Activated naive CD8-positive, alpha-beta T cell treated with anti-CD3 and anti-CD28 coated beads, Interleukin-2, amount 50 U/mL, for 24 hours (primary cell): ENCODE results near the gene PROC.

ENCODE experiments used
- ATAC-seq: fragments of 150-1000 bp; cut with Tn5 transposase; one replicate; pipeline ENCODE4 v1.10.0; 2021
- DNase-seq: peaks from one replicate; pipeline ENCODE4 v3.0.0; 2021
- H3K27ac Mint-ChIP-seq: one replicate; pipeline ENCODE4 v1.8.0; 2021; ENCODE audit warnings: mild to moderate bottlenecking, mixed read lengths
- H3K27me3 Mint-ChIP-seq: one replicate; pipeline ENCODE4 v1.8.0; 2021; ENCODE audit warnings: mixed read lengths
- H3K36me3 Mint-ChIP-seq: one replicate; pipeline ENCODE4 v1.8.0; 2021; ENCODE audit warnings: low read depth, mixed read lengths
- H3K4me1 Mint-ChIP-seq: one replicate; pipeline ENCODE4 v1.8.0; 2021; ENCODE audit warnings: mixed read lengths
- H3K4me3 Mint-ChIP-seq: one replicate; pipeline ENCODE4 v1.8.0; 2021; ENCODE audit warnings: mild to moderate bottlenecking, moderate library complexity, mixed read lengths
- H3K9me3 Mint-ChIP-seq: one replicate; pipeline ENCODE4 v1.8.0; 2021; ENCODE audit warnings: mixed read lengths

The PROC gene

GRCh38 chr2:127425540-127426490, 7.6 kb downstream of the PROC start:
- no peaks in the 10 kb centered on the region for H3K9me3 Mint-ChIP-seq
- no peak overlapping the region for H3K4me3 Mint-ChIP-seq
- no peak overlapping the region for H3K27ac Mint-ChIP-seq
- peaks cover 9% of the 10 kb centered on the region for H3K4me1 Mint-ChIP-seq
- no peak for ATAC-seq
- DNase-seq, result no peak
- no peaks in the 10 kb centered on the region for H3K36me3 Mint-ChIP-seq
- peaks cover 41% of the 10 kb centered on the region for H3K27me3 Mint-ChIP-seq

GRCh38 chr2:127426501-127427354, 8.5 kb downstream of the PROC start:
- H3K36me3 Mint-ChIP-seq, result no peaks in the 10 kb centered on the region
- DNase-seq, result no peak
- H3K27me3 Mint-ChIP-seq, result peaks cover 33% of the 10 kb centered on the region
- no peak overlapping the region for H3K27ac Mint-ChIP-seq
- H3K9me3 Mint-ChIP-seq, result no peaks in the 10 kb centered on the region
- H3K4me1 Mint-ChIP-seq, result peaks cover 9% of the 10 kb centered on the region
- no peak for ATAC-seq
- H3K4me3 Mint-ChIP-seq, result no peak overlapping the region

GRCh38 chr2:127427376-127428056, 9.3 kb downstream of the PROC start:
- H3K27ac Mint-ChIP-seq, result no peak overlapping the region

GRCh38 chr2:127428057-127428814, 10.0 kb downstream of the PROC start:
- Mint-ChIP-seq H3K27me3 (peaks cover 23% of the 10 kb centered on the region), H3K4me3 (no peak overlapping the region), H3K9me3 (no peaks in the 10 kb centered on the region), H3K36me3 (no peaks in the 10 kb centered on the region), H3K27ac (no peak overlapping the region), H3K4me1 (peaks cover 6% of the 10 kb centered on the region)
- ATAC-seq (no peak), DNase-seq (no peak)

More at GRCh38 chr2:127427376-127428056, 9.3 kb downstream of the PROC start:
- DNase-seq, result no peak
- Mint-ChIP-seq H3K27me3 (peaks cover 26% of the 10 kb centered on the region), H3K4me3 (no peak overlapping the region), H3K9me3 (no peaks in the 10 kb centered on the region), H3K36me3 (no peaks in the 10 kb centered on the region), H3K4me1 (peaks cover 9% of the 10 kb centered on the region)
- ATAC-seq, result no peak

GRCh38 chr2:127428815-127429109, 10.5 kb downstream of the PROC start:
- no peaks in the 10 kb centered on the region for H3K9me3 Mint-ChIP-seq
- no peak overlapping the region for H3K27ac Mint-ChIP-seq

GRCh38 chr2:127429291-127429690, 11.1 kb downstream of the PROC start:
- no peak for ATAC-seq
- no peaks in the 10 kb centered on the region for H3K36me3 Mint-ChIP-seq
- H3K9me3 Mint-ChIP-seq, result no peaks in the 10 kb centered on the region
- H3K27me3 Mint-ChIP-seq, result peaks cover 13% of the 10 kb centered on the region
- DNase-seq, result no peak
- no peak overlapping the region for H3K27ac Mint-ChIP-seq
- H3K4me3 Mint-ChIP-seq, result no peak overlapping the region
- H3K4me1 Mint-ChIP-seq, result no peaks in the 10 kb centered on the region

More at GRCh38 chr2:127428815-127429109, 10.5 kb downstream of the PROC start:
- H3K27me3 Mint-ChIP-seq, result peaks cover 18% of the 10 kb centered on the region
- ATAC-seq, result no peak
- H3K4me3 Mint-ChIP-seq, result no peak overlapping the region
- DNase-seq, result no peak
- no peaks in the 10 kb centered on the region for H3K36me3 Mint-ChIP-seq
- peaks cover 3% of the 10 kb centered on the region for H3K4me1 Mint-ChIP-seq

GRCh38 chr2:127429844-127430425, 11.7 kb downstream of the PROC start:
- H3K27ac Mint-ChIP-seq, result no peak overlapping the region
- H3K9me3 Mint-ChIP-seq, result no peaks in the 10 kb centered on the region
- peaks cover 9% of the 10 kb centered on the region for H3K27me3 Mint-ChIP-seq
- DNase-seq (no peak), ATAC-seq (no peak)
- no peak overlapping the region for H3K4me3 Mint-ChIP-seq
- no peaks in the 10 kb centered on the region for H3K36me3 Mint-ChIP-seq
- H3K4me1 Mint-ChIP-seq, result no peaks in the 10 kb centered on the region

GRCh38 chr2:127431408-127432023, 13.3 kb downstream of the PROC start:
- Mint-ChIP-seq H3K4me3 (no peak overlapping the region), H3K9me3 (no peaks in the 10 kb centered on the region), H3K27me3 (no peaks in the 10 kb centered on the region), H3K36me3 (no peaks in the 10 kb centered on the region), H3K4me1 (no peaks in the 10 kb centered on the region), H3K27ac (no peak overlapping the region)
- ATAC-seq (no peak), DNase-seq (no peak)

GRCh38 chr2:127434515-127434914, 16.3 kb downstream of the PROC start:
- no peaks in the 10 kb centered on the region for H3K27me3 Mint-ChIP-seq
- H3K36me3 Mint-ChIP-seq, result no peaks in the 10 kb centered on the region
- no peaks in the 10 kb centered on the region for H3K4me1 Mint-ChIP-seq
- no peak overlapping the region for H3K27ac Mint-ChIP-seq
- DNase-seq (no peak), ATAC-seq (no peak)
- H3K9me3 Mint-ChIP-seq, result no peaks in the 10 kb centered on the region
- no peak overlapping the region for H3K4me3 Mint-ChIP-seq

- peaks cover under 1% of the 10 kb centered on the region for H3K36me3 Mint-ChIP-seq
- H3K9me3 Mint-ChIP-seq, result peaks cover 8% of the 10 kb centered on the region
- no peaks in the 10 kb centered on the region for H3K27me3 Mint-ChIP-seq
- H3K4me1 Mint-ChIP-seq, result no peaks in the 10 kb centered on the region
- no peak overlapping the region for H3K27ac Mint-ChIP-seq
- H3K4me3 Mint-ChIP-seq, result no peak overlapping the region
- DNase-seq, result no peak
- no peak for ATAC-seq
Measured at GRCh38 chr2:127437056-127437455, 18.8 kb downstream of the PROC start.

GRCh38 chr2:127437781-127438726, 19.8 kb downstream of the PROC start:
- peaks cover 1% of the 10 kb centered on the region for H3K36me3 Mint-ChIP-seq
- DNase-seq, result no peak
- ATAC-seq, result no peak
- H3K4me3 Mint-ChIP-seq, result no peak overlapping the region
- H3K27me3 Mint-ChIP-seq, result no peaks in the 10 kb centered on the region
- H3K9me3 Mint-ChIP-seq, result peaks cover 10% of the 10 kb centered on the region
- H3K27ac Mint-ChIP-seq, result no peak overlapping the region
- H3K4me1 Mint-ChIP-seq, result no peaks in the 10 kb centered on the region

GRCh38 chr2:127439343-127439742, 21.1 kb downstream of the PROC start:
- H3K36me3 Mint-ChIP-seq, result peaks cover 1% of the 10 kb centered on the region
- ATAC-seq (no peak), DNase-seq (no peak)
- H3K4me1 Mint-ChIP-seq, result no peaks in the 10 kb centered on the region
- no peak overlapping the region for H3K4me3 Mint-ChIP-seq
- peaks cover 3% of the 10 kb centered on the region for H3K27me3 Mint-ChIP-seq
- peaks cover 13% of the 10 kb centered on the region for H3K9me3 Mint-ChIP-seq
- H3K27ac Mint-ChIP-seq, result no peak overlapping the region
